ENCODE data around the gene EFTUD2.

DNA sequence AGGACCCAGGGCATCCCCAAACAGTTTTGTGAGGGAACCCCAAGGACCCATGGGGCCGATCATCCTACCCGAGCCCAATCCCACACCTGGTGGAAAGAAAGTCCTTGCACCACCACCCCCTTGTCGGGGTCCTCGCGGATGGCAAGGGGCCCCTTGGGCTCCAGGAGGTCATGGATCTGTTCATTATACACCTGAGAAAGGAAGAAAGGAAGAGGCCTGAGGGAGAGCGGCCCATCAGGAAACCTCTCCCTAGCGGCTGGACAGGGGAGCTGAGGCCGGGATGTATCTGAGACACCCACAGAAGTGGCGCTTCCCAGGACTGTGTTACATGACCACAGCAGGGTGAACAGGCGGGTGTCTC lies 35.5 kb upstream of the EFTUD2 start:
- TF ChIP-seq RAD21 (IDR thresholded peaks at IDR 0.05; ENCODE audit: low read depth) = no peak
- TF ChIP-seq EP300 (IDR thresholded peaks at IDR 0.05; ENCODE audit: borderline replicate concordance) = no peak
- no peak for TF ChIP-seq CREB1 (IDR thresholded peaks at IDR 0.05; ENCODE audit: low read depth)
- TF ChIP-seq, protein P1, sequence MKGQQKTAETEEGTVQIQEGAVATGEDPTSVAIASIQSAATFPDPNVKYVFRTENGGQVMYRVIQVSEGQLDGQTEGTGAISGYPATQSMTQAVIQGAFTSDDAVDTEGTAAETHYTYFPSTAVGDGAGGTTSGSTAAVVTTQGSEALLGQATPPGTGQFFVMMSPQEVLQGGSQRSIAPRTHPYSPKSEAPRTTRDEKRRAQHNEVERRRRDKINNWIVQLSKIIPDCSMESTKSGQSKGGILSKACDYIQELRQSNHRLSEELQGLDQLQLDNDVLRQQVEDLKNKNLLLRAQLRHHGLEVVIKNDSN (IDR thresholded peaks at IDR 0.05) = no peak
- no peak for TF ChIP-seq ZBTB7A (IDR thresholded peaks at IDR 0.05; ENCODE audit: low read depth)
- TF ChIP-seq YY1 (IDR thresholded peaks at IDR 0.05; ENCODE audit: low read depth) = no peak
- TF ChIP-seq MAX (IDR thresholded peaks at IDR 0.05) = no peak
- TF ChIP-seq CEBPB (IDR thresholded peaks at IDR 0.05) = no peak
- no peak for TF ChIP-seq TAF1 (IDR thresholded peaks at IDR 0.05; ENCODE audit: low read depth)
- TF ChIP-seq, protein P2, sequence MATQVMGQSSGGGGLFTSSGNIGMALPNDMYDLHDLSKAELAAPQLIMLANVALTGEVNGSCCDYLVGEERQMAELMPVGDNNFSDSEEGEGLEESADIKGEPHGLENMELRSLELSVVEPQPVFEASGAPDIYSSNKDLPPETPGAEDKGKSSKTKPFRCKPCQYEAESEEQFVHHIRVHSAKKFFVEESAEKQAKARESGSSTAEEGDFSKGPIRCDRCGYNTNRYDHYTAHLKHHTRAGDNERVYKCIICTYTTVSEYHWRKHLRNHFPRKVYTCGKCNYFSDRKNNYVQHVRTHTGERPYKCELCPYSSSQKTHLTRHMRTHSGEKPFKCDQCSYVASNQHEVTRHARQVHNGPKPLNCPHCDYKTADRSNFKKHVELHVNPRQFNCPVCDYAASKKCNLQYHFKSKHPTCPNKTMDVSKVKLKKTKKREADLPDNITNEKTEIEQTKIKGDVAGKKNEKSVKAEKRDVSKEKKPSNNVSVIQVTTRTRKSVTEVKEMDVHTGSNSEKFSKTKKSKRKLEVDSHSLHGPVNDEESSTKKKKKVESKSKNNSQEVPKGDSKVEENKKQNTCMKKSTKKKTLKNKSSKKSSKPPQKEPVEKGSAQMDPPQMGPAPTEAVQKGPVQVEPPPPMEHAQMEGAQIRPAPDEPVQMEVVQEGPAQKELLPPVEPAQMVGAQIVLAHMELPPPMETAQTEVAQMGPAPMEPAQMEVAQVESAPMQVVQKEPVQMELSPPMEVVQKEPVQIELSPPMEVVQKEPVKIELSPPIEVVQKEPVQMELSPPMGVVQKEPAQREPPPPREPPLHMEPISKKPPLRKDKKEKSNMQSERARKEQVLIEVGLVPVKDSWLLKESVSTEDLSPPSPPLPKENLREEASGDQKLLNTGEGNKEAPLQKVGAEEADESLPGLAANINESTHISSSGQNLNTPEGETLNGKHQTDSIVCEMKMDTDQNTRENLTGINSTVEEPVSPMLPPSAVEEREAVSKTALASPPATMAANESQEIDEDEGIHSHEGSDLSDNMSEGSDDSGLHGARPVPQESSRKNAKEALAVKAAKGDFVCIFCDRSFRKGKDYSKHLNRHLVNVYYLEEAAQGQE (IDR thresholded peaks at IDR 0.05; ENCODE audit: low read depth) = no peak

Data from Ishikawa (cell line).